ENCODE measurements around the gene PAX5. TPM values are rescaled to one million over a fixed set of nuclear protein-coding genes. Genes with fewer than 3 reads are reported as not detected.

PAX5 gene
- total RNA-seq, 1 experiment from 2014 or later = not detected

DNA sequence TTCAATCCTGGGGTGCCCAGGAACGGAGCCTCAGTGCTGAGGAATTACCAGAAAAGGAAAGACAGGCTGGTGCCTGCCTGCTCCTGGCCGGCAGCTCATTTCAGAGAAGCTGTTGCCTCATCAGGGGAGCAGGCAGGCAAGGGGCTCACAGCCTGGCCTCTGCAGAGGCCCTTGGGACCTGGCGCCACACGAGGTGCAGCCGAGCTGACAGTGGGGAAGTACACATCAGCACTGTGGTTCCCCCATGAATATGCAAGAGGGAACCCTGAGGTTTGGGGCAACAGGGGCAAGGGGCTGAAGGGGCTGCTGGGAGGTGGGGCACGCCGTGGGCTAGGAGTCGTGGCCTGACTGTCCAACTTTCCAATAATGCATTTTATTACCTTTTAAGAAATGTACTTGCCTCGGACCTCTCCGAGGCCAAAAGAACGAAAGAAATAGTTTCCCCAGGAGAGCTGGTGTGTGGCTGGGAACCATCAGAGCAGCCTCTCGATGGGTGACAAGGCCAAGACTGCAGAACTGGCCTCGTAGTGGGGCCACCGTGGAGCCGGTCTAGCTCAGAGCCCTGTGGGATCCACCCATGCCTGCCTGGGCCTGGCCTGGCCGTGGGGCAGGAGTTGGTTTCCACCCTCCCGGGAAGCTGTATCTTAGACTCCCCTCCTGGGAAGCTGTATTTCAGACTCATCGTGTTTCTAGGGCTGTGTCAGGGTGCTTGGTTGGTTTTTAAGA is 198.6 kb downstream of the PAX5 start:
- Histone ChIP-seq H3K36me3 (ENCODE audit: low read depth) (no peaks in the 10 kb centered on the region), H3K9me2 (ENCODE audit: insufficient read depth) (no peaks in the 10 kb centered on the region), H3K79me2 (ENCODE audit: low read depth) (no peaks in the 10 kb centered on the region), H3K27ac (no peak overlapping the region), H3K4me1 (replicated peaks; ENCODE audit: insufficient read depth) (no peaks in the 10 kb centered on the region), H3K9me3 (ENCODE audit: insufficient read depth, low read depth) (no peaks in the 10 kb centered on the region), H3K4me2 (no peak overlapping the region), H4K20me1 (ENCODE audit: insufficient read depth) (no peaks in the 10 kb centered on the region), H2AFZ (no peak overlapping the region), H3K4me3 (no peak overlapping the region), H3K27me3 (ENCODE audit: insufficient read depth, low read depth) (peaks cover 14% of the 10 kb centered on the region; the same call in 1 of the 2 replicates), H3F3A (ENCODE audit: insufficient read depth, low read depth) (no peaks in the 10 kb centered on the region)
- no TSS peak for BruUV-seq (replicated peaks)
- TF ChIP-seq EZH2 (IDR thresholded peaks at IDR 0.05; ENCODE audit: low read depth) = no peak
- TF ChIP-seq, protein P1, sequence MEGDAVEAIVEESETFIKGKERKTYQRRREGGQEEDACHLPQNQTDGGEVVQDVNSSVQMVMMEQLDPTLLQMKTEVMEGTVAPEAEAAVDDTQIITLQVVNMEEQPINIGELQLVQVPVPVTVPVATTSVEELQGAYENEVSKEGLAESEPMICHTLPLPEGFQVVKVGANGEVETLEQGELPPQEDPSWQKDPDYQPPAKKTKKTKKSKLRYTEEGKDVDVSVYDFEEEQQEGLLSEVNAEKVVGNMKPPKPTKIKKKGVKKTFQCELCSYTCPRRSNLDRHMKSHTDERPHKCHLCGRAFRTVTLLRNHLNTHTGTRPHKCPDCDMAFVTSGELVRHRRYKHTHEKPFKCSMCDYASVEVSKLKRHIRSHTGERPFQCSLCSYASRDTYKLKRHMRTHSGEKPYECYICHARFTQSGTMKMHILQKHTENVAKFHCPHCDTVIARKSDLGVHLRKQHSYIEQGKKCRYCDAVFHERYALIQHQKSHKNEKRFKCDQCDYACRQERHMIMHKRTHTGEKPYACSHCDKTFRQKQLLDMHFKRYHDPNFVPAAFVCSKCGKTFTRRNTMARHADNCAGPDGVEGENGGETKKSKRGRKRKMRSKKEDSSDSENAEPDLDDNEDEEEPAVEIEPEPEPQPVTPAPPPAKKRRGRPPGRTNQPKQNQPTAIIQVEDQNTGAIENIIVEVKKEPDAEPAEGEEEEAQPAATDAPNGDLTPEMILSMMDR (conservative IDR thresholded peaks at IDR 0.05) = no peak
- no peak for DNase-seq
- intact Hi-C loops (cut with micrococcal nuclease; ENCODE audit: unreplicated experiment) = no loop called here
- ChIA-PET CTCF (no interaction called here), POLR2A (ENCODE audit: unreplicated experiment) (no interaction called here)

DNA sequence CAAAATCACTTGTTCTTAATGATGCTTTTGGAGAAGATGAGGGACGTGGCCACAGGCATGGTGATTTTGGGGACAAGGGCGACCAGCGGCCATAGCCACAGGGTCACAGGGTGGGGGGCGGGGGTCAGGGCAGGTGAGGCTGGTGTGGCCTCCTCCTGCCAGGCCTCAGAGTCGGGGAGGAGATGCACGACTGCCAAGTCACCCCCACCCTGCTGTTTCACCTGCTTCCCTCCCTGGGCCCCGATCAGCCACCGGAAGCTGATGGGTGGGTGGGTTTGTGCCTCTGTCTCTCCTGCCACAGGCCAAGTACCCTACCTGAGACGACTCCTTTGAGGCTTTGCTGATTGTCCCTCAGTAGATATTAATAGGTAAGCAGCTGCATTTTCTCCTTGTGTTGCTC is 199.3 kb downstream of the PAX5 start:
- TF ChIP-seq, protein P1 (conservative IDR thresholded peaks at IDR 0.05) = no peak
- no peak for TF ChIP-seq EZH2 (IDR thresholded peaks at IDR 0.05; ENCODE audit: low read depth)
- Histone ChIP-seq H3K27ac (no peak overlapping the region), H3K9me2 (ENCODE audit: insufficient read depth) (no peaks in the 10 kb centered on the region), H3F3A (ENCODE audit: insufficient read depth, low read depth) (no peaks in the 10 kb centered on the region), H3K4me1 (replicated peaks; ENCODE audit: insufficient read depth) (no peaks in the 10 kb centered on the region), H3K27me3 (ENCODE audit: insufficient read depth, low read depth) (peaks cover 10% of the 10 kb centered on the region; the same call in 1 of the 2 replicates), H3K4me3 (no peak overlapping the region), H3K9me3 (ENCODE audit: insufficient read depth, low read depth) (no peaks in the 10 kb centered on the region), H3K36me3 (ENCODE audit: low read depth) (no peaks in the 10 kb centered on the region), H3K4me2 (no peak overlapping the region), H3K79me2 (ENCODE audit: low read depth) (no peaks in the 10 kb centered on the region), H4K20me1 (ENCODE audit: insufficient read depth) (no peaks in the 10 kb centered on the region), H2AFZ (no peak overlapping the region)
- ChIA-PET POLR2A (ENCODE audit: unreplicated experiment) (no interaction called here), CTCF (interaction anchor here (0.6 kb wide), 1 partner anchor 42 kb away, joined by 4 read pairs; no protein-coding TSS in a partner anchor)
- intact Hi-C loops (cut with micrococcal nuclease; ENCODE audit: unreplicated experiment) = no loop called here
- no TSS peak for BruUV-seq (replicated peaks)
- DNase-seq = no peak

DNA sequence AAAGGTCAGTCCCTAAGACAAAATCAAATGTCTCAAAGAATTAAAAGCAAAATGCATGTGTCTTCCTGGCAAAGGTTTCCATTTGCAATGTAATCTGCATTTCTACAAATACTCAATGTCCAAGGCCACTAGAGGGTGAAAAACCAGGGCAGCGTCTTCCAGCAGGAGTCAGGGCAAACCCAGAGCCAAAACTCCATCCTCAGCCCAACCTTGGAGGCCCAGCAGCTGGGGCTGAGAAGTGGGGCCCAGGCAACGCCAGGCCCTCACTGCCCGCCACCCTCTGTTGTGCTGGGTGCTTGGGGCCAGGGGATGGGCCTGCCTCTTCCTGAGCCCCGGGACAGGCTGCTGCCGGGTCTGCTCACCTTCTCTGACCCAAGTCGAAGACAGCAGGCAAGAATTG is 200.1 kb downstream of the PAX5 start:
- Histone ChIP-seq H2AFZ (no peak overlapping the region), H4K20me1 (ENCODE audit: insufficient read depth) (no peaks in the 10 kb centered on the region), H3K36me3 (ENCODE audit: low read depth) (no peaks in the 10 kb centered on the region), H3K79me2 (ENCODE audit: low read depth) (no peaks in the 10 kb centered on the region), H3K9me2 (ENCODE audit: insufficient read depth) (no peaks in the 10 kb centered on the region), H3K4me2 (no peak overlapping the region), H3K27ac (no peak overlapping the region), H3K4me1 (replicated peaks; ENCODE audit: insufficient read depth) (no peaks in the 10 kb centered on the region), H3K9me3 (ENCODE audit: insufficient read depth, low read depth) (no peaks in the 10 kb centered on the region), H3K27me3 (ENCODE audit: insufficient read depth, low read depth) (peaks cover 2% of the 10 kb centered on the region; the same call in 1 of the 2 replicates), H3K4me3 (no peak overlapping the region), H3F3A (ENCODE audit: insufficient read depth, low read depth) (no peaks in the 10 kb centered on the region)
- ChIA-PET POLR2A (ENCODE audit: unreplicated experiment) (no interaction called here), CTCF (no interaction called here)
- TF ChIP-seq, protein P1 (conservative IDR thresholded peaks at IDR 0.05) = no peak
- no peak for TF ChIP-seq EZH2 (IDR thresholded peaks at IDR 0.05; ENCODE audit: low read depth)
- no TSS peak for BruUV-seq (replicated peaks)
- no peak for DNase-seq
- intact Hi-C loops (cut with micrococcal nuclease; ENCODE audit: unreplicated experiment) = no loop called here
